Panc1 (cell line): ENCODE results near the gene LSM4. TPM values are rescaled to one million over a fixed set of nuclear protein-coding genes. Genes with fewer than 3 reads are reported as not detected.

Experiments
- ATAC-seq: fragments of 200-7000 bp; cut with Tn5 transposase; 2 replicates; pipeline ENCODE4 v1.9.1; 2020; ENCODE audit warnings: mild to moderate bottlenecking, moderate library complexity
- BruUV-seq: library from RNA; stranded (reverse); fragments of 400-500 nt; replicated peaks from 2 replicates; lab custom pipeline; 2021; lab: Mats Ljungman, UMichigan
- CTCF ChIA-PET: fragments of 300-600 bp; sonication (Branson Sonifier 250); formaldehyde crosslinking; loops from one replicate; lab custom pipeline; 2022; ENCODE audit warnings: antibody characterized with exemption; lab: Charles Lee
- POLR2A ChIA-PET: fragments of 300-600 bp; sonication (Branson Sonifier 250); formaldehyde crosslinking; loops from one replicate; lab custom pipeline; 2022; ENCODE audit warnings: antibody characterized with exemption; lab: Charles Lee
- DNase-seq: peaks from one replicate; pipeline ENCODE4 v3.0.0-alpha.2; 2010; ENCODE audit warnings: low read depth, low spot score
- H3K27ac ChIP-seq: 2 replicates; pipeline ENCODE4 v1.5.1; 2011; ENCODE audit warnings: mild to moderate bottlenecking, low read length, inconsistent platforms
- H3K27me3 ChIP-seq: fragments of 200-500 bp; sonication (Bioruptor generic); 2 replicates; pipeline ENCODE4 v1.6.0; 2014; ENCODE audit warnings: low read length, inconsistent platforms; ENCODE audit not compliant: control insufficient read depth, insufficient read depth
- H3K36me3 ChIP-seq: fragments of 200-500 bp; sonication (Bioruptor generic); 2 replicates; pipeline ENCODE4 v1.5.1; 2014; ENCODE audit warnings: inconsistent platforms, mild to moderate bottlenecking, low read length, moderate library complexity; ENCODE audit not compliant: control insufficient read depth, insufficient read depth
- H3K4me1 ChIP-seq: 2 replicates; pipeline ENCODE4 v1.5.1; 2011; ENCODE audit warnings: inconsistent platforms, mild to moderate bottlenecking, low read length, moderate library complexity; ENCODE audit not compliant: control insufficient read depth, insufficient read depth
- H3K4me3 ChIP-seq, 2 experiments: 2 replicates each; pipeline ENCODE4 v1.5.1; 2011 to 2012; ENCODE audit warnings: low read depth in 2 of 2, low read length in 2 of 2, mild to moderate bottlenecking in 2 of 2, inconsistent platforms in 1 of 2, moderate library complexity in 1 of 2
- H3K9me3 ChIP-seq: fragments of 200-500 bp; sonication (Bioruptor generic); 2 replicates; pipeline ENCODE4 v1.5.1; 2014; ENCODE audit warnings: low read depth, mild to moderate bottlenecking, inconsistent platforms, low read length, moderate library complexity; ENCODE audit not compliant: control insufficient read depth, insufficient read depth
- POLR2AphosphoS5 ChIP-seq: IDR thresholded peaks from 2 replicates; pipeline ENCODE4 v1.6.1; 2012; ENCODE audit warnings: mild to moderate bottlenecking, low read depth, low read length, moderate library complexity
- SIN3A ChIP-seq: IDR thresholded peaks from 2 replicates; pipeline ENCODE4 v1.6.1; 2012; ENCODE audit warnings: low read depth, mild to moderate bottlenecking, low read length, moderate library complexity, borderline replicate concordance; ENCODE audit not compliant: insufficient read depth
- TCF7L2 ChIP-seq: IDR thresholded peaks from 2 replicates; pipeline ENCODE4 v1.6.1; 2011; ENCODE audit warnings: mild to moderate bottlenecking, low read depth, low read length, inconsistent platforms
- in situ Hi-C: cut with HindIII; loops from 2 replicates; pipeline ENCODE4 v1.10.0; 2016; ENCODE audit warnings: low sequenced_read_pairs, low pct_unique_long_range_greater_than_20kb
- intact Hi-C: fragments of 100-400 bp; cut with micrococcal nuclease; formaldehyde crosslinking; loops from one replicate; pipeline ENCODE4 v1.10.0; 2022; ENCODE audit not compliant: unreplicated experiment
- total RNA-seq: library from RNA; stranded (reverse); gene quantifications from one replicate; pipeline ENCODE4 v1.2.1, GENCODE V29; 2021; ENCODE audit not compliant: unreplicated experiment
- TF ChIP-seq, protein P1 (sequence below): fragments of 450-650 bp; IDR thresholded peaks from 2 replicates; pipeline ENCODE4 v1.5.1; 2017; ENCODE audit warnings: mild to moderate bottlenecking
- TF ChIP-seq, protein P2 (sequence below), 2 experiments: IDR thresholded peaks; 2 replicates each; pipeline ENCODE4 v1.6.1; 2011 to 2012; ENCODE audit warnings: low read depth in 2 of 2, control low read depth in 1 of 2, low read length in 1 of 2, mild to moderate bottlenecking in 1 of 2, moderate library complexity in 1 of 2; ENCODE audit not compliant: insufficient read depth in 1 of 2

Gene LSM4
- total RNA-seq, 1 experiment from 2014 or later, result 209 TPM

- no peak overlapping the region for H3K4me3 ChIP-seq
- peaks cover 4% of the 10 kb centered on the region; the same call in 1 of the 2 replicates for H3K4me1 ChIP-seq
- no peaks in the 10 kb centered on the region for H3K36me3 ChIP-seq
- no peaks in the 10 kb centered on the region for H3K27me3 ChIP-seq
- ATAC-seq, result no peak
- no peak overlapping the region for H3K27ac ChIP-seq
- intact Hi-C loops, result no loop called here
- ChIA-PET CTCF (interaction anchor here (0.5 kb wide), 1 partner anchor 9 kb away, joined by 4 read pairs; no protein-coding TSS in a partner anchor), POLR2A (interaction anchor here (0.6 kb wide), 1 partner anchor 224 kb away, joined by 4 read pairs; the partner anchor contains the start of gene KXD1)
- no TSS peak for BruUV-seq
- DNase-seq, result no peak
- H3K9me3 ChIP-seq, result no peaks in the 10 kb centered on the region
- in situ Hi-C loops, result no loop called here
- TF ChIP-seq SIN3A (no peak), TCF7L2 (no peak), POLR2AphosphoS5 (no peak)
- TF ChIP-seq, protein P1, sequence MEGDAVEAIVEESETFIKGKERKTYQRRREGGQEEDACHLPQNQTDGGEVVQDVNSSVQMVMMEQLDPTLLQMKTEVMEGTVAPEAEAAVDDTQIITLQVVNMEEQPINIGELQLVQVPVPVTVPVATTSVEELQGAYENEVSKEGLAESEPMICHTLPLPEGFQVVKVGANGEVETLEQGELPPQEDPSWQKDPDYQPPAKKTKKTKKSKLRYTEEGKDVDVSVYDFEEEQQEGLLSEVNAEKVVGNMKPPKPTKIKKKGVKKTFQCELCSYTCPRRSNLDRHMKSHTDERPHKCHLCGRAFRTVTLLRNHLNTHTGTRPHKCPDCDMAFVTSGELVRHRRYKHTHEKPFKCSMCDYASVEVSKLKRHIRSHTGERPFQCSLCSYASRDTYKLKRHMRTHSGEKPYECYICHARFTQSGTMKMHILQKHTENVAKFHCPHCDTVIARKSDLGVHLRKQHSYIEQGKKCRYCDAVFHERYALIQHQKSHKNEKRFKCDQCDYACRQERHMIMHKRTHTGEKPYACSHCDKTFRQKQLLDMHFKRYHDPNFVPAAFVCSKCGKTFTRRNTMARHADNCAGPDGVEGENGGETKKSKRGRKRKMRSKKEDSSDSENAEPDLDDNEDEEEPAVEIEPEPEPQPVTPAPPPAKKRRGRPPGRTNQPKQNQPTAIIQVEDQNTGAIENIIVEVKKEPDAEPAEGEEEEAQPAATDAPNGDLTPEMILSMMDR, result no peak
- TF ChIP-seq, protein P2, sequence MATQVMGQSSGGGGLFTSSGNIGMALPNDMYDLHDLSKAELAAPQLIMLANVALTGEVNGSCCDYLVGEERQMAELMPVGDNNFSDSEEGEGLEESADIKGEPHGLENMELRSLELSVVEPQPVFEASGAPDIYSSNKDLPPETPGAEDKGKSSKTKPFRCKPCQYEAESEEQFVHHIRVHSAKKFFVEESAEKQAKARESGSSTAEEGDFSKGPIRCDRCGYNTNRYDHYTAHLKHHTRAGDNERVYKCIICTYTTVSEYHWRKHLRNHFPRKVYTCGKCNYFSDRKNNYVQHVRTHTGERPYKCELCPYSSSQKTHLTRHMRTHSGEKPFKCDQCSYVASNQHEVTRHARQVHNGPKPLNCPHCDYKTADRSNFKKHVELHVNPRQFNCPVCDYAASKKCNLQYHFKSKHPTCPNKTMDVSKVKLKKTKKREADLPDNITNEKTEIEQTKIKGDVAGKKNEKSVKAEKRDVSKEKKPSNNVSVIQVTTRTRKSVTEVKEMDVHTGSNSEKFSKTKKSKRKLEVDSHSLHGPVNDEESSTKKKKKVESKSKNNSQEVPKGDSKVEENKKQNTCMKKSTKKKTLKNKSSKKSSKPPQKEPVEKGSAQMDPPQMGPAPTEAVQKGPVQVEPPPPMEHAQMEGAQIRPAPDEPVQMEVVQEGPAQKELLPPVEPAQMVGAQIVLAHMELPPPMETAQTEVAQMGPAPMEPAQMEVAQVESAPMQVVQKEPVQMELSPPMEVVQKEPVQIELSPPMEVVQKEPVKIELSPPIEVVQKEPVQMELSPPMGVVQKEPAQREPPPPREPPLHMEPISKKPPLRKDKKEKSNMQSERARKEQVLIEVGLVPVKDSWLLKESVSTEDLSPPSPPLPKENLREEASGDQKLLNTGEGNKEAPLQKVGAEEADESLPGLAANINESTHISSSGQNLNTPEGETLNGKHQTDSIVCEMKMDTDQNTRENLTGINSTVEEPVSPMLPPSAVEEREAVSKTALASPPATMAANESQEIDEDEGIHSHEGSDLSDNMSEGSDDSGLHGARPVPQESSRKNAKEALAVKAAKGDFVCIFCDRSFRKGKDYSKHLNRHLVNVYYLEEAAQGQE (IDR thresholded peaks at IDR 0.05; ENCODE audit: insufficient read depth in 1 of 2, low read depth in 2 of 2, low read length in 1 of 2), result no peak
Observed at GRCh38 chr19:18333680-18334079, 10.8 kb upstream of the LSM4 start.

DNA sequence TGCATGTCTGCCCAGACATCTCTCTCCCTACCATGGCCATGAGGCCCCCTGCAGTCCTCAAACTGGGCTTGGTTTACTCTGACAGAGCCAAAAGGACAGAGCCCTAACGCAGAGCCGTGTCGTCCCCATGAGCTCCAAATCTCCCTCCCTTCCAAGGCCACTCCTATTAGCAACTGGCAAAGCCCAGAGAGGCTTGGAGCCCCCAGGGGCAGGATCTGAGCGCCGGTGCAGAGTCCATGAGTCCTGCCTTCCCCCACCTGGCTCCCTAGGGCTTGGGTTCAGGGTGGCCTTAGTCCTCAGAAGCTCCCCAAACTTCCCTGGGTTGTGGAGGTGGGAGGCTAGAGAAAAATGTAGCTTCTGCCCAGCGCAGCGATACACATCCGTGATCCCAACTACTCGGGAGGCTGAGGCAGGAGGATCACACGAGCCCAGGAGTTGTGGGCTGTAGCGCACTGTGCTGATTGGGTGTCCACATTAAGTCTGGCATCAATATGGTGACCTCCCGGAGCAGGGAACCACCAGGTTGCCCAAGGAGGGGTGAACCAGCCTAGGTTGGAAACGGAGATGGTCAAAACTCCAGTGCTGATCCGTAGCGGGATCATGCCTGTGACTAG is 10.1 kb upstream of the LSM4 start:
- no peaks in the 10 kb centered on the region for H3K9me3 ChIP-seq
- in situ Hi-C loops (no loop called here), intact Hi-C loops (no loop called here)
- H3K4me3 ChIP-seq, result no peak overlapping the region
- no peak for DNase-seq
- ChIA-PET POLR2A (no interaction called here), CTCF (no interaction called here)
- H3K36me3 ChIP-seq, result no peaks in the 10 kb centered on the region
- H3K4me1 ChIP-seq, result peaks cover 6% of the 10 kb centered on the region; the same call in 1 of the 2 replicates
- H3K27me3 ChIP-seq, result no peaks in the 10 kb centered on the region
- H3K27ac ChIP-seq, result no peak overlapping the region
- ATAC-seq, result no peak
- BruUV-seq, result no TSS peak
- TF ChIP-seq SIN3A, result no peak

DNA sequence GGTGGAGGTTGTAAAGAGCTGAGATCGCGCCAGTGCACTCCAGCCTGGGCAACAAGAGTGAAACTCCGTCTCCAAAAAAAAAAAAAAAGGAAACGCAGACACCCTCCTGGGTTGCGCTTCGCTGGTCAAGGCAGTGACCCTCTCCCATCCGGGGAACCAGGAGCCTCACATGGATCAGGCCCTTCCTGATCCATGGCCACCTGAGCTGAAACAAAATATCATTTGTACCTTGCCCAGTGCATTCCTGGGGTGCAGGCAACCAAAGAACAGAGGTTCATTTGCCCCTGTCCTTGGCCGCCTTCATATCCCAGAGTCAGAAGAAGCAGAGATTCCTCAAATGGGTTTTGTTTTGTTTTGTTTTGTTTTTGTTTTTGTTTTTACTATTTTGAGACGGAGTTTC is 8.0 kb upstream of the LSM4 start:
- H3K4me1 ChIP-seq, result peaks cover 6% of the 10 kb centered on the region; the same call in 1 of the 2 replicates
- ChIA-PET POLR2A (no interaction called here), CTCF (no interaction called here)
- no peaks in the 10 kb centered on the region for H3K27me3 ChIP-seq
- in situ Hi-C loops, result no loop called here
- H3K27ac ChIP-seq, result no peak overlapping the region
- H3K36me3 ChIP-seq, result no peaks in the 10 kb centered on the region
- TF ChIP-seq POLR2AphosphoS5, result no peak
- TF ChIP-seq, protein P1, result no peak
- no peak for TF ChIP-seq TCF7L2
- TF ChIP-seq SIN3A, result no peak
- TF ChIP-seq, protein P2 (IDR thresholded peaks at IDR 0.05; ENCODE audit: insufficient read depth in 1 of 2, low read depth in 2 of 2, low read length in 1 of 2), result no peak
- DNase-seq (no peak), ATAC-seq (no peak)
- no peaks in the 10 kb centered on the region for H3K9me3 ChIP-seq
- no peak overlapping the region for H3K4me3 ChIP-seq
- BruUV-seq, result no TSS peak
- intact Hi-C loops, result no loop called here
